Measurements from ENCODE around the gene FGL2.

The FGL2 gene

GRCh38 chr7:77155601-77156377 is 43.8 kb downstream of the FGL2 start:
- DNase-seq: peak; percentile 13

DNA sequence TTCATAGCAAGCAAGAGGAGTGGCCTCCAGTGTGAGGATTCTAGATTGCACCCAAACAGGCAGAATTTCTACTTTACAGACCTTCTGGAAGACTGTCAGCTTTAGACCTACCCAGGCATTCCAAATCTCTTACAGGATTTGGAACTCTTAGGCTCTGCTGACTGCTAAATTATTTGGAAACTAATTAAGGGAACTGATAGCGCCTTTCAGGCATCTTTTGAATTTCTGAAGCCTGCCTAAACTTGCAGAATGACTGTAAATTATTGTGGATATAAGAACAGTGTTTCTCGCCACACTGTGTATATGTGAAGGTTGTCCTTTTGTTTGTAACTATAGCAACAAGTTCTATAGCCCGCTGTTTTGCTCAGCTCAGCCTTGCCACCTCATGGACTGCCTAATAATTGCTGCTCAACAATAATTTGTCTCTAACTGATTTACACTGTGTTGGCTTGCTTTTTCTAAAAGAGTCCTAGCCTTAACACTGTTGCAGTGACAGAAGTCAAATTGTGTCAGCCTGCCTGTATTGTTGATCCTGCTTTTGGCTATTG is 44.6 kb downstream of the FGL2 start:
- peak; percentile 17 for DNase-seq

DNA sequence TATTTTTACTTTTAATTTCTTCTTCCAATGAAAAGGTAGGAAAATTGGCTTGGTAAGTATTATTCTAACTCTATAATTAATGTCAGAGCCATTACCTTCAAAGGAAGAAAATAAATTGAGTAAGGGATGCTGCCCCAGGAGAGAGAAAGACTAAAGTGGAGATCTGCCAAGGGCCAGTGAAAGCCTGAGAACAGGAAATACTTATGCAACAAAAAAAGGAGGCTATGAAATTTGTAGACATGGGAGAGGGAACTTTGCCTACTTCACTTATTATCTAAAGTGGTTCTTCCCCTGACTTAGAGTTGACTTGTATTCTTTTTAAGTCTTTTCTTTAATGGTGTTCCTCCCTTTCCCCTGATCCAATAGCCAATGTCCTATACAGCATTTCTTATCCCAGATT is 47.4 kb downstream of the FGL2 start:
- peak; percentile 33 for DNase-seq
